NCI-H524 (cell line): ENCODE measurements around the gene ABI2.

ENCODE experiments used
- DNase-seq, 2 experiments: peaks; one replicate each; lab custom pipeline; 2025; lab: John Stamatoyannopoulos, UW

The ABI2 gene

GRCh38 chr2:203431391-203432185 is 103.4 kb downstream of the ABI2 start:
- peak in 1 of 2 experiments; percentile 10 for DNase-seq

GRCh38 chr2:203432811-203433210 is 104.6 kb downstream of the ABI2 start:
- peak in 1 of 2 experiments; percentile 50 for DNase-seq

- DNase-seq: no peak
These were observed 108.3 kb downstream of the ABI2 start for GRCh38 chr2:203436496-203436895.

- no peak for DNase-seq
These were observed 109.3 kb downstream of the ABI2 start for GRCh38 chr2:203437511-203437910.

- DNase-seq: no peak
These were observed 110.3 kb downstream of the ABI2 start for GRCh38 chr2:203438528-203438927.

GRCh38 chr2:203440671-203441070 is 112.5 kb downstream of the ABI2 start:
- no peak for DNase-seq

- DNase-seq: no peak
These were observed 113.3 kb downstream of the ABI2 start for GRCh38 chr2:203441463-203441862.

- DNase-seq: no peak
These were observed 114.3 kb downstream of the ABI2 start for GRCh38 chr2:203442463-203442862.

GRCh38 chr2:203444738-203445137 is 116.5 kb downstream of the ABI2 start:
- DNase-seq: no peak

- no peak for DNase-seq
These were observed 117.9 kb downstream of the ABI2 start for GRCh38 chr2:203446071-203446481.

- DNase-seq: no peak
These were observed 118.6 kb downstream of the ABI2 start for GRCh38 chr2:203446780-203447179.

- DNase-seq: no peak
These were observed 122.4 kb downstream of the ABI2 start for GRCh38 chr2:203450561-203450960.

GRCh38 chr2:203451011-203451410 is 122.8 kb downstream of the ABI2 start:
- DNase-seq: no peak

GRCh38 chr2:203451689-203452088 is 123.5 kb downstream of the ABI2 start:
- DNase-seq: no peak

GRCh38 chr2:203453858-203454451 is 125.8 kb downstream of the ABI2 start:
- peak in 1 of 2 experiments; percentile 38 for DNase-seq

- DNase-seq: no peak
These were observed 127.0 kb downstream of the ABI2 start for GRCh38 chr2:203455209-203455608.

GRCh38 chr2:203461746-203462145 is 133.6 kb downstream of the ABI2 start:
- DNase-seq: no peak

GRCh38 chr2:203462308-203462707 is 134.1 kb downstream of the ABI2 start:
- no peak for DNase-seq

- DNase-seq: no peak
These were observed 135.1 kb downstream of the ABI2 start for GRCh38 chr2:203463266-203463678.

- DNase-seq: no peak
These were observed 141.4 kb downstream of the ABI2 start for GRCh38 chr2:203469546-203469945.

- DNase-seq: no peak
These were observed 142.2 kb downstream of the ABI2 start for GRCh38 chr2:203470371-203470770.

GRCh38 chr2:203471323-203471722 is 143.1 kb downstream of the ABI2 start:
- DNase-seq: no peak

GRCh38 chr2:203476881-203477280 is 148.7 kb downstream of the ABI2 start:
- DNase-seq: no peak

GRCh38 chr2:203480623-203481022 is 152.4 kb downstream of the ABI2 start:
- DNase-seq: no peak
